DOHH2 (cell line): ENCODE measurements around the gene RBFOX2.

ENCODE experiments used
- H3F3A ChIP-seq: fragments of 200-600 bp; sonication (generic), shearing (Covaris generic); 2 replicates; pipeline ENCODE4 v1.6.0; 2016; ENCODE audit warnings: antibody characterized with exemption, mild to moderate bottlenecking; ENCODE audit not compliant: control insufficient read depth, insufficient read depth
- H3K27ac ChIP-seq: fragments of 200-600 bp; sonication (generic); 2 replicates; pipeline ENCODE4 v1.5.1; 2014; ENCODE audit warnings: low read depth, mild to moderate bottlenecking, low read length, moderate library complexity
- H3K27me3 ChIP-seq: fragments of 200-600 bp; sonication (generic); 2 replicates; pipeline ENCODE4 v1.6.1; 2014; ENCODE audit warnings: mild to moderate bottlenecking, low read length, mixed read lengths; ENCODE audit not compliant: control insufficient read depth
- H3K36me3 ChIP-seq: fragments of 200-600 bp; sonication (generic); 2 replicates; pipeline ENCODE4 v1.6.1; 2014; ENCODE audit warnings: mild to moderate bottlenecking, low read length, moderate library complexity, mixed read lengths; ENCODE audit not compliant: control insufficient read depth
- H3K4me1 ChIP-seq: fragments of 200-600 bp; sonication (generic); 2 replicates; pipeline ENCODE4 v1.6.1; 2014; ENCODE audit warnings: mild to moderate bottlenecking, low read length, mixed read lengths; ENCODE audit not compliant: control insufficient read depth
- H3K4me2 ChIP-seq: fragments of 200-600 bp; sonication (generic); 2 replicates; pipeline ENCODE4 v1.6.0; 2014; ENCODE audit warnings: mild to moderate bottlenecking, low read length, moderate library complexity
- H3K4me3 ChIP-seq: fragments of 200-600 bp; sonication (generic); 2 replicates; pipeline ENCODE4 v1.5.1; 2014; ENCODE audit warnings: mild to moderate bottlenecking, low read length, mixed read lengths
- H3K79me2 ChIP-seq: fragments of 200-600 bp; sonication (generic); 2 replicates; pipeline ENCODE4 v1.6.1; 2014; ENCODE audit warnings: mild to moderate bottlenecking, low read length, mixed read lengths; ENCODE audit not compliant: control insufficient read depth
- H3K9me2 ChIP-seq: fragments of 200-600 bp; sonication (generic); replicated peaks from 2 replicates; pipeline ENCODE4 v1.6.1; 2014; ENCODE audit warnings: mild to moderate bottlenecking, low read length, mixed read lengths; ENCODE audit not compliant: control insufficient read depth
- H3K9me3 ChIP-seq: fragments of 200-600 bp; sonication (generic); 2 replicates; pipeline ENCODE4 v1.6.1; 2014; ENCODE audit warnings: antibody characterized with exemption, low read length, mixed read lengths; ENCODE audit not compliant: control insufficient read depth, insufficient read depth
- H4K20me1 ChIP-seq: fragments of 200-600 bp; sonication (generic); 2 replicates; pipeline ENCODE4 v1.6.0; 2014; ENCODE audit warnings: low read depth, mild to moderate bottlenecking, antibody characterized with exemption, low read length, moderate library complexity; ENCODE audit not compliant: control insufficient read depth, insufficient read depth
- CTCF ChIP-seq: fragments of 200-600 bp; sonication (generic); IDR thresholded peaks from one replicate; pipeline ENCODE4 v1.5.1; 2014; ENCODE audit warnings: antibody characterized with exemption, mild to moderate bottlenecking, low read depth, low read length; ENCODE audit not compliant: poor library complexity, severe bottlenecking
- EZH2phosphoT487 ChIP-seq: fragments of 200-600 bp; sonication (generic); IDR thresholded peaks from 2 replicates; pipeline ENCODE4 v1.6.1; 2017; ENCODE audit warnings: borderline replicate concordance, mild to moderate bottlenecking, antibody characterized with exemption, low read length, moderate library complexity, mixed read lengths

RBFOX2 gene

GRCh38 chr22:35775339-35775738, 253.3 kb downstream of the RBFOX2 start:
- Histone ChIP-seq H3K27me3 (no peaks in the 10 kb centered on the region), H3K79me2 (no peaks in the 10 kb centered on the region), H3K9me3 (no peaks in the 10 kb centered on the region), H4K20me1 (no peaks in the 10 kb centered on the region), H3K27ac (no peak overlapping the region), H3K4me3 (no peak overlapping the region), H3F3A (0 out of 2 replicates have a peak, but pooled peaks cover 3% of the 10 kb centered on the region), H3K4me2 (no peak overlapping the region), H3K36me3 (peaks cover 25% of the 10 kb centered on the region), H3K9me2 (no peaks in the 10 kb centered on the region), H3K4me1 (peaks cover 17% of the 10 kb centered on the region)
- TF ChIP-seq EZH2phosphoT487 (no peak), CTCF (no peak)

GRCh38 chr22:35769974-35770373, 258.6 kb downstream of the RBFOX2 start:
- Histone ChIP-seq H3K4me2 (no peak overlapping the region), H3K9me2 (no peaks in the 10 kb centered on the region), H3F3A (0 out of 2 replicates have a peak, but pooled peaks cover 2% of the 10 kb centered on the region), H3K79me2 (no peaks in the 10 kb centered on the region), H3K36me3 (peaks cover 7% of the 10 kb centered on the region), H3K4me3 (no peak overlapping the region), H3K27me3 (no peaks in the 10 kb centered on the region), H4K20me1 (no peaks in the 10 kb centered on the region), H3K4me1 (peaks cover 19% of the 10 kb centered on the region), H3K9me3 (no peaks in the 10 kb centered on the region), H3K27ac (no peak overlapping the region)
- TF ChIP-seq CTCF, result no peak
- no peak for TF ChIP-seq EZH2phosphoT487

DNA sequence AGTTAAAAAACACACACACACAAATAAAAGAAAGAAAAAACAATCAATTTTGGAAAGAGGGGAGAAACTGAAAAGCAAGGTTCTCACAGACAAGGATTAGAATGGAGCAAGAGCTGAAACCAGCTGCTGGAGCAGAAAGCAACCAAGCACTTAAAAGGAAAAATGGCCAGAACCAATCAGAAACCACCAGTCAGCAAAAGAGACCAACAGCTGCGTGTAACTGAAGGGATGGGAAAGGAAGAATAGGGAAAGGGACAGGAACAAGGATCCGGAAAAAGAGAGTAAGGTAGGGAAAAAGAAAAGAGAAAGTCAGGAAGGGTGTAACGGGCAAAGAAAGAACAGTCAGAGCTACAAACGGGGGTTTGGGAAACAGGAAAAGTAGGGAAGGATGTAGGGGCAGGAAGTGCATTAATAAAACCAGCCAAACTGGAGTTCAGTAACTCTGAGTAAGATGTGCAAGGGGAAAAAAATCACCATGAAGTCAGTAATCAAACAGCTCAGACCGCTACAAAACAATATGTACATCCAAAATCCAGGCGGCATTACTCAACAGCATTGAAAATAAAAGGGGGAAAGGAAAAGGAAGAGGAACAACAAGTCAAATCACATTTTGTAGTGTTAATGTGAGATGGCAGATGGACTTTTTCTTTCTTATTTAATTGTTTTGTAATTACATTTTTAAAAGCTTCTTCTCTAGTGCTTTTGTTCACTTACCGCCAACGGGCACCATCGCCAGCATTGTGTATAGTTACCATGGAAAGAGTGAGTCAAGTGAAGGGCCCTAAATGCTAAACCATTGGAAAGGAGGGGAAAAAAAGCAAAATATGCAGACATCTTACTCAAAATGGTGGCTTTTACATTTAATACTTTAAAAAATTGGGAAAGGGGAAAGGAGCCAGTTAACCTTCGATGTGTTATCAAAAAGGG, 261.7 kb downstream of the RBFOX2 start:
- Histone ChIP-seq H3K4me1 (peaks cover 23% of the 10 kb centered on the region), H3K27ac (no peak overlapping the region), H3F3A (0 out of 2 replicates have a peak, but pooled peaks cover 2% of the 10 kb centered on the region), H3K9me3 (no peaks in the 10 kb centered on the region), H3K79me2 (no peaks in the 10 kb centered on the region), H3K4me2 (no peak overlapping the region), H3K4me3 (no peak overlapping the region), H3K36me3 (peaks cover 4% of the 10 kb centered on the region), H3K9me2 (no peaks in the 10 kb centered on the region), H4K20me1 (no peaks in the 10 kb centered on the region), H3K27me3 (no peaks in the 10 kb centered on the region)
- no peak for TF ChIP-seq CTCF
- no peak for TF ChIP-seq EZH2phosphoT487
